H1 (cell line): ENCODE results near the gene ABHD6. TPM values are rescaled to one million over a fixed set of nuclear protein-coding genes. Genes with fewer than 3 reads are reported as not detected.

Source experiments
- CHD7 ChIP-seq: fragments of 300-600 bp; sonication (generic); IDR thresholded peaks from 2 replicates; pipeline ENCODE4 v1.7.1; 2012; ENCODE audit warnings: low read length, moderate library complexity, mild to moderate bottlenecking, inconsistent platforms; ENCODE audit not compliant: insufficient replicate concordance
- E2F6 ChIP-seq: IDR thresholded peaks from 2 replicates; pipeline ENCODE4 v1.6.1; 2012; ENCODE audit warnings: inconsistent platforms
- POLR2AphosphoS5 ChIP-seq: IDR thresholded peaks from 2 replicates; pipeline ENCODE4 v1.6.1; 2011; ENCODE audit warnings: low read depth, low read length
- SP1 ChIP-seq: IDR thresholded peaks from 2 replicates; pipeline ENCODE4 v1.6.1; 2011; ENCODE audit warnings: low read depth, low read length
- TCF12 ChIP-seq: IDR thresholded peaks from 2 replicates; pipeline ENCODE4 v1.6.1; 2011; ENCODE audit warnings: low read depth, mild to moderate bottlenecking, low read length
- USF2 ChIP-seq: IDR thresholded peaks from 2 replicates; pipeline ENCODE4 v1.6.1; 2011; ENCODE audit warnings: low read length, improper control_type of control experiment
- ZNF274 ChIP-seq: IDR thresholded peaks from 2 replicates; pipeline ENCODE4 v1.7.0; 2012; ENCODE audit warnings: low read length, borderline replicate concordance; ENCODE audit errors: extremely low read depth
- polyA plus RNA-seq, 7 experiments: library from polyadenylated mRNA; depleted of rRNA in 3 of 7; stranded (reverse) in 5 of 7; unstranded in 2 of 7; fragments of >200 nt in 5 of 7; fragments of 200-250 nt in 2 of 7; gene quantifications; 1 replicate in 5 of 7; 2 replicates in 1 of 7; 4 replicates in 1 of 7; pipeline versions ENCODE4 v1.2.1 to v1.2.3, GENCODE V29; 2011 to 2013; ENCODE audit warnings: missing spikeins in 2 of 7, mixed read lengths in 2 of 7
- total RNA-seq: library from RNA; stranded (reverse); fragmentation: NEBNext Ultra II Directional; extraction: Animal tissue kit (Norgen Biotek cat#: 25700); gene quantifications from 2 replicates; pipeline ENCODE4 v1.2.1, GENCODE V29; 2021

ABHD6 gene
- total and polyA plus RNA-seq, 2 of the 8 experiments (the other 6 are each of a cell fraction or from before 2014, with no cell fraction given): 5.9 to 6.6 TPM

- TF ChIP-seq CHD7: no peak
- no peak for TF ChIP-seq TCF12
- no peak for TF ChIP-seq SP1
- no peak for TF ChIP-seq E2F6
- no peak for TF ChIP-seq POLR2AphosphoS5
- no peak for TF ChIP-seq ZNF274
- no peak for TF ChIP-seq USF2
Observed at GRCh38 chr3:58235970-58236369, 1.6 kb upstream of the ABHD6 start (continued).
